NCI-H1436 treated with DMSO at 0.1 percent for 48 hours (cell line): Measurements from ENCODE around the gene NR4A1.
"Not testable (repeated sequence)": the region's sequence is repeated elsewhere in the genome, so short reads cannot be mapped to it uniquely, and the experiment has no call there.

Experiments
- DNase-seq: peaks from one replicate; lab custom pipeline; 2025; lab: John Stamatoyannopoulos, UW

NR4A1 gene

GRCh38 chr12:52097045-52097666 lies 45.9 kb downstream of the NR4A1 start:
- DNase-seq = no peak

GRCh38 chr12:52104431-52105089 lies 53.3 kb downstream of the NR4A1 start:
- not testable (repeated sequence) for DNase-seq
